Ovary (tissue), 9 donors: ENCODE results near the gene SIX5. TPM values are rescaled to one million over a fixed set of nuclear protein-coding genes. Genes with fewer than 3 reads are reported as not detected.
A peak's percentile ranks its signal among the peaks of the same experiment; 100 is the strongest.

Experiments
- DNase-seq, 5 donors: peaks; one replicate each; pipeline ENCODE4 v3.0.0-alpha.2; 2019 to 2020
- H3K27ac ChIP-seq, 2 donors: fragments of 200-600 bp; one replicate each; pipeline versions ENCODE4 v1.5.1 to v1.8.0; 2019 to 2022
- H3K27me3 ChIP-seq: fragments of 200-600 bp; one replicate; pipeline ENCODE4 v1.8.0; 2022
- H3K36me3 ChIP-seq: fragments of 200-600 bp; sonication (generic); one replicate; pipeline ENCODE4 v1.5.1; 2019
- H3K4me1 ChIP-seq: one replicate; pipeline ENCODE4 v1.8.1; 2013; ENCODE audit warnings: mild to moderate bottlenecking, moderate library complexity; ENCODE audit not compliant: insufficient read depth
- H3K4me3 ChIP-seq: fragments of 200-600 bp; sonication (generic); one replicate; pipeline ENCODE4 v1.5.1; 2017
- H3K9me3 ChIP-seq, 2 donors: fragments of 200-600 bp in 1 of 2; sonication (generic) in 1 of 2; one replicate each; pipeline versions ENCODE4 v1.5.1 to v1.8.1; 2013 to 2019; ENCODE audit warnings: mild to moderate bottlenecking in 1 of 2, moderate library complexity in 1 of 2
- EP300 ChIP-seq: sonication (generic); formaldehyde crosslinking; IDR thresholded peaks from one replicate; pipeline ENCODE4 v1.6.1; 2017; ENCODE audit warnings: antibody characterized with exemption
- POLR2A ChIP-seq: fragments of 450-650 bp; IDR thresholded peaks from one replicate; pipeline ENCODE4 v1.6.1; 2017; ENCODE audit warnings: antibody characterized with exemption, mild to moderate bottlenecking, moderate library complexity
- WGBS, 3 donors: extraction: QIAGEN DNeasy Blood & Tissue Kit in 1 of 3; methylation state at CpG; one replicate each; pipeline versions ENCODE4 v1.1.5 to v1.1.7; 2013 to 2017; 5-methylcytosine and 5-hydroxymethylcytosine counted together
- intact Hi-C, 4 donors: fragments of 100-400 bp; cut with DNase I; formaldehyde crosslinking; loops; one replicate each; pipeline versions ENCODE4 v1.11.0 to v1.15.1; 2022 to 2023
- polyA plus RNA-seq, 2 donors: library from polyadenylated mRNA; stranded (reverse); fragments of 200-250 nt in 1 of 2; fragments of 350-450 nt in 1 of 2; fragmentation: Illumina TruSeq in 1 of 2; extraction: RNeasy Lipid Tissue Mini Kit (QIAGEN cat#74804) in 1 of 2; gene quantifications; one replicate each; pipeline ENCODE4 v1.2.3, GENCODE V29; 2013 to 2014
- total RNA-seq, 7 donors: library from RNA; depleted of rRNA in 2 of 7; stranded (reverse); fragments of >200 nt in 2 of 7; fragmentation: NEBNext Ultra II Directional in 3 of 7; extraction: Animal tissue kit (Norgen Biotek cat#: 25700) in 3 of 7; gene quantifications; one replicate each; pipeline versions ENCODE4 v1.1.0 to v1.2.4, GENCODE V29; 2016 to 2023
- TF ChIP-seq, protein P1 (sequence below), 3 donors: fragments of 450-650 bp in 2 of 3; fragments of 200-600 bp in 1 of 3; IDR thresholded peaks; one replicate each; pipeline versions ENCODE4 v1.5.1 to v1.8.0; 2016 to 2022; ENCODE audit warnings: antibody characterized with exemption in 3 of 3, mild to moderate bottlenecking in 1 of 3
- donor health status: DM: no; HTN: no; CAD: no; lungs with moderate emphysema.
- donor health status: DM: no; HTN: no; CAD: no.
- donor health status: Bipolar disorder and iron deficiency.
- donor health status: DM: yes; HTN: yes; CAD: no.
- donor health status: DM: no; HTN: no; CAD: no.
- donor health status: DM: yes; HTN: yes; CAD: no.

The SIX5 gene
- total and polyA plus RNA-seq, 9 donors = 5.4 to 64.4 (median 43.5) TPM

DNA sequence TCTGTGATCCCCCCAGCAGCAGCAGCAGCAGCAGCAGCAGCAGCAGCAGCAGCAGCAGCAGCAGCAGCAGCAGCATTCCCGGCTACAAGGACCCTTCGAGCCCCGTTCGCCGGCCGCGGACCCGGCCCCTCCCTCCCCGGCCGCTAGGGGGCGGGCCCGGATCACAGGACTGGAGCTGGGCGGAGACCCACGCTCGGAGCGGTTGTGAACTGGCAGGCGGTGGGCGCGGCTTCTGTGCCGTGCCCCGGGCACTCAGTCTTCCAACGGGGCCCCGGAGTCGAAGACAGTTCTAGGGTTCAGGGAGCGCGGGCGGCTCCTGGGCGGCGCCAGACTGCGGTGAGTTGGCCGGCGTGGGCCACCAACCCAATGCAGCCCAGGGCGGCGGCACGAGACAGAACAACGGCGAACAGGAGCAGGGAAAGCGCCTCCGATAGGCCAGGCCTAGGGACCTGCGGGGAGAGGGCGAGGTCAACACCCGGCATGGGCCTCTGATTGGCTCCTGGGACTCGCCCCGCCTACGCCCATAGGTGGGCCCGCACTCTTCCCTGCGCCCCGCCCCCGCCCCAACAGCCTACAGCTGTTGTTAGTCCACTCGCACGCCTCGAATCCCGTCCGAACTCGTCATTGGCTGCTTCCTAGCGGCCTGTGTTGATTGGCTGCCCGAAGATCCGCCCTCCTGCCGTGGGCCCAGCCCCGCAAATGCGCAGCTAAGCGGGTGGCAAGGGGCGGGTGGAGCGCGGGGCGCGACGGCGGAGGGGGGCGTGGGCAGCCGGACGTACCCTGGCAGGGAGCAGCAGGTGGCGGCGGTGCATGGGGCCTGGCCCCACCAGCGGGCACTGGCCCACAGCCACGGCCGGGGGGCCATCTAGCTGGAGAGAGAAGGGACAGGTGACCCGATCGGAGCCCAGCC, 1.4 kb upstream of the SIX5 start:
- Histone ChIP-seq H3K9me3 (no peaks in the 10 kb centered on the region), H3K4me3 (peak overlapping the region; percentile 60), H3K4me1 (peaks cover 14% of the 10 kb centered on the region), H3K27ac (peak overlapping the region; percentile 92 to 94), H3K27me3 (no peaks in the 10 kb centered on the region), H3K36me3 (no peaks in the 10 kb centered on the region)
- TF ChIP-seq POLR2A (peak; percentile 20), EP300 (peak; percentile 66)
- TF ChIP-seq, protein P1, sequence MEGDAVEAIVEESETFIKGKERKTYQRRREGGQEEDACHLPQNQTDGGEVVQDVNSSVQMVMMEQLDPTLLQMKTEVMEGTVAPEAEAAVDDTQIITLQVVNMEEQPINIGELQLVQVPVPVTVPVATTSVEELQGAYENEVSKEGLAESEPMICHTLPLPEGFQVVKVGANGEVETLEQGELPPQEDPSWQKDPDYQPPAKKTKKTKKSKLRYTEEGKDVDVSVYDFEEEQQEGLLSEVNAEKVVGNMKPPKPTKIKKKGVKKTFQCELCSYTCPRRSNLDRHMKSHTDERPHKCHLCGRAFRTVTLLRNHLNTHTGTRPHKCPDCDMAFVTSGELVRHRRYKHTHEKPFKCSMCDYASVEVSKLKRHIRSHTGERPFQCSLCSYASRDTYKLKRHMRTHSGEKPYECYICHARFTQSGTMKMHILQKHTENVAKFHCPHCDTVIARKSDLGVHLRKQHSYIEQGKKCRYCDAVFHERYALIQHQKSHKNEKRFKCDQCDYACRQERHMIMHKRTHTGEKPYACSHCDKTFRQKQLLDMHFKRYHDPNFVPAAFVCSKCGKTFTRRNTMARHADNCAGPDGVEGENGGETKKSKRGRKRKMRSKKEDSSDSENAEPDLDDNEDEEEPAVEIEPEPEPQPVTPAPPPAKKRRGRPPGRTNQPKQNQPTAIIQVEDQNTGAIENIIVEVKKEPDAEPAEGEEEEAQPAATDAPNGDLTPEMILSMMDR (IDR thresholded peaks at IDR 0.05) = peak; percentile 96 to 99 (median 96)
- DNase-seq = peak; percentile 95 to 98 (median 97)
- WGBS, 3 donors = 1 to 3% (median 2%) methylated on average over 51 to 79 of the region's 79 CpGs
- intact Hi-C loops = loop anchor here in 2 of 4 donors (2.0 kb wide), 1 partner anchor 28 kb away; no protein-coding TSS in a partner anchor

DNA sequence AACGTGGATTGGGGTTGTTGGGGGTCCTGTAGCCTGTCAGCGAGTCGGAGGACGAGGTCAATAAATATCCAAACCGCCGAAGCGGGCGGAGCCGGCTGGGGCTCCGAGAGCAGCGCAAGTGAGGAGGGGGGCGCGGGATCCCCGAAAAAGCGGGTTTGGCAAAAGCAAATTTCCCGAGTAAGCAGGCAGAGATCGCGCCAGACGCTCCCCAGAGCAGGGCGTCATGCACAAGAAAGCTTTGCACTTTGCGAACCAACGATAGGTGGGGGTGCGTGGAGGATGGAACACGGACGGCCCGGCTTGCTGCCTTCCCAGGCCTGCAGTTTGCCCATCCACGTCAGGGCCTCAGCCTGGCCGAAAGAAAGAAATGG, 754 bp upstream of the SIX5 start:
- peak overlapping the region; percentile 92 to 94 for H3K27ac ChIP-seq
- H3K9me3 ChIP-seq = no peaks in the 10 kb centered on the region
- H3K27me3 ChIP-seq = no peaks in the 10 kb centered on the region
- H3K36me3 ChIP-seq = no peaks in the 10 kb centered on the region
- H3K4me3 ChIP-seq = peak overlapping the region; percentile 60
- 0% methylated on average over 28 of the region's 28 CpGs for WGBS, 3 donors
- H3K4me1 ChIP-seq = peaks cover 17% of the 10 kb centered on the region
- TF ChIP-seq EP300 = no peak
- TF ChIP-seq POLR2A = no peak
- TF ChIP-seq, protein P1 (IDR thresholded peaks at IDR 0.05) = no peak
- intact Hi-C loops = loop anchor here (2.0 to 10.0 kb wide), 4 partner anchors 29 to 78 kb away; partner anchors contain the start of genes QPCTL (in 2 of the 4) and SNRPD2 (in 2 of the 4)
- peak; percentile 72 to 81 (median 78) for DNase-seq

DNA sequence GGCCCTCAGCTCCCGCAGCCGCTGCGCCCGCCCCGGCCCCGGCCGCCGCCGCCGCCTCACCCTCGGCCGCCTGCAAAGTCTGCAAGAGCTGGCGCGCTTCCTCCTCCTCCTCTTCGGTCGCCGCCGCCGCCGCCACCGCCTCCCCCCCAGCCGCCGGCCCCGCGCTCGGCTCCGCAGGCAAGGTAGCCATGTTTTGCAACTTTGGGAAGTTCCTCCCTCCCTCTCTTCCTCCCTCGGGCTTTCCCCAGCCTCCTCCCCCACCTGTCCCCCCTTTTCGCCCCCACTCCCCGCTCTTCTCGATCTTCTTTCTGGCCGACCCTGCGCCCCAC, 433 bp downstream of the SIX5 start:
- peak overlapping the region; percentile 94 to 96 for H3K27ac ChIP-seq
- no peaks in the 10 kb centered on the region for H3K36me3 ChIP-seq
- intact Hi-C loops = loop anchor here in 3 of 4 donors (5.0 to 10.0 kb wide), 3 partner anchors 51 to 76 kb away; partner anchors contain the start of genes QPCTL (in 2 of the 3) and SNRPD2 (in 2 of the 3)
- peak in 2 of 5 donors; percentile 76 to 78 for DNase-seq
- H3K27me3 ChIP-seq = no peaks in the 10 kb centered on the region
- 1 to 4% (median 2%) methylated on average over 28 to 33 of the region's 33 CpGs for WGBS, 3 donors
- H3K4me1 ChIP-seq = peaks cover 21% of the 10 kb centered on the region
- peak overlapping the region; percentile 91 for H3K4me3 ChIP-seq
- no peaks in the 10 kb centered on the region for H3K9me3 ChIP-seq
- TF ChIP-seq, protein P1 (IDR thresholded peaks at IDR 0.05) = no peak
- no peak for TF ChIP-seq EP300
- TF ChIP-seq POLR2A = no peak

DNA sequence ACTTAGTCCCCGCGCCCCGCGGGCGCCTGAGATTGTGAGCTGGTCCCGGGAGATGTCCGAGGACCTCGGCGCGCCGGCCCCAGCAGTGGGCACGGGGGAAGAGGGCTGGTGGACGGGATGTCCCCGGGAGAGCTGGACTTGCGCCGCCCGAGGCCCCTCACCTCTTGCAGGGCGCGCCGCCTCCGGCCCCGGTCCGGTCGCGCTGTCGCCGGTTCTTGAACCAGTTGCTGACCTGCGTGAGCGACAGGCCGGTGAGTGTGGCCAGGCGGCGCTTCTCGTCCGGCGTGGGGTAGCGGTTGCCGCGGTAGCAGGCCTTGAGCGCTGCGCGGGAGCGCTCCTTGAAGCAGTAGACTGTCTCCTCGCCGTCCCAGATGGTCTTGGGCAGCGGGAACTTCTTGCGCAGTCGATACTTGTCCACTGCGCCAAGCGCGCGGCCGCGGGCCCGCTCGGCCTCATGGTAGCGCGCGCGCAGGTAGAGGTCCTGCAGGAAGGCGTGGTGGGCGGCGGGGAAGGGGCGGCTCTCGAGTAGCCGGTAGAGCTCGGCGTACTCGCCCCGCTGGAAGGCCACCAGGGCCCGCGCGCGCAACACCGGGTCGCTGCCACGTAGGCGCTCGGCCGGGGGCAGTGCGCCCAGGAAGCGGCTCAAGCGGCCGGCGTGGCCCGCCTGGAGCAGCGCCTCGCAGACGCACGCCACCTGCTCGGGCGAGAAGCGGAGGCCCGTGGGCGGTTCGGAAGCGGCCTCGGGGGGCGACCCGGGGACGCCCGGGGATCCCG, 984 bp downstream of the SIX5 start:
- 0% methylated on average over 69 to 102 of the region's 102 CpGs for WGBS, 3 donors
- H3K27ac ChIP-seq = peak overlapping the region; percentile 94 to 96
- H3K27me3 ChIP-seq = no peaks in the 10 kb centered on the region
- no peaks in the 10 kb centered on the region for H3K36me3 ChIP-seq
- no peak for TF ChIP-seq EP300
- TF ChIP-seq POLR2A = peak; percentile 20
- peak overlapping the region; percentile 91 for H3K4me3 ChIP-seq
- H3K9me3 ChIP-seq = no peaks in the 10 kb centered on the region
- H3K4me1 ChIP-seq = peaks cover 26% of the 10 kb centered on the region
- intact Hi-C loops = loop anchor here (2.0 to 10.0 kb wide), 4 partner anchors 37 to 76 kb away; partner anchors contain the start of genes QPCTL (in 2 of the 4), SNRPD2 (in 2 of the 4) and FBXO46 (in 1 of the 4)
- peak; percentile 75 to 86 (median 80) for DNase-seq
